Activated CD4-positive, alpha-beta T cell treated with anti-CD3 and anti-CD28 coated beads for 1 hour (primary cell): ENCODE results near the gene TRPM6.
"Not testable (repeated sequence)": the region's sequence is repeated elsewhere in the genome, so short reads cannot be mapped to it uniquely, and the experiment has no call there.

Experiments
- DNase-seq: peaks from one replicate; pipeline ENCODE4 v3.0.0-alpha.2; 2020

Gene TRPM6

GRCh38 chr9:74858751-74859414 is 28.8 kb downstream of the TRPM6 start:
- DNase-seq, result no peak

GRCh38 chr9:74856989-74857388 is 30.7 kb downstream of the TRPM6 start:
- no peak for DNase-seq

- no peak for DNase-seq
Observed at GRCh38 chr9:74855072-74855471, 32.6 kb downstream of the TRPM6 start.

GRCh38 chr9:74853024-74853423 is 34.7 kb downstream of the TRPM6 start:
- not testable (repeated sequence) for DNase-seq

- DNase-seq, result no peak
Observed at GRCh38 chr9:74848153-74848525, 39.6 kb downstream of the TRPM6 start.

GRCh38 chr9:74847478-74848152 is 40.1 kb downstream of the TRPM6 start:
- DNase-seq, result no peak

GRCh38 chr9:74846766-74847165 is 41.0 kb downstream of the TRPM6 start:
- no peak for DNase-seq

- no peak for DNase-seq
Observed at GRCh38 chr9:74838351-74838750, 49.4 kb downstream of the TRPM6 start.

- DNase-seq, result no peak
Observed at GRCh38 chr9:74824654-74825053, 63.1 kb downstream of the TRPM6 start.

GRCh38 chr9:74821636-74822035 is 66.1 kb downstream of the TRPM6 start:
- DNase-seq, result no peak

- no peak for DNase-seq
Observed at GRCh38 chr9:74817816-74818215, 69.9 kb downstream of the TRPM6 start.

- no peak for DNase-seq
Observed at GRCh38 chr9:74817281-74817810, 70.4 kb downstream of the TRPM6 start.

GRCh38 chr9:74810200-74810599 is 77.5 kb downstream of the TRPM6 start:
- no peak for DNase-seq

GRCh38 chr9:74804018-74804385 is 83.7 kb downstream of the TRPM6 start:
- DNase-seq, result no peak

- no peak for DNase-seq
Observed at GRCh38 chr9:74803376-74804017, 84.2 kb downstream of the TRPM6 start.

GRCh38 chr9:74800226-74800625 is 87.5 kb downstream of the TRPM6 start:
- no peak for DNase-seq

GRCh38 chr9:74795803-74796202 is 91.9 kb downstream of the TRPM6 start:
- no peak for DNase-seq

- DNase-seq, result no peak
Observed at GRCh38 chr9:74795081-74795480, 92.6 kb downstream of the TRPM6 start.

- no peak for DNase-seq
Observed at GRCh38 chr9:74784506-74784905, 103.2 kb downstream of the TRPM6 start.

- DNase-seq, result no peak
Observed at GRCh38 chr9:74783408-74783807, 104.3 kb downstream of the TRPM6 start.

GRCh38 chr9:74777136-74777879 is 110.4 kb downstream of the TRPM6 start:
- DNase-seq, result peak; percentile 30

GRCh38 chr9:74775396-74775795 is 112.3 kb downstream of the TRPM6 start:
- DNase-seq, result no peak

GRCh38 chr9:74773886-74774479 is 113.7 kb downstream of the TRPM6 start:
- peak; percentile 49 for DNase-seq
